GM10248 (cell line): ENCODE measurements around the gene TSPYL1.
"Not testable (repeated sequence)": the region's sequence is repeated elsewhere in the genome, so short reads cannot be mapped to it uniquely, and the experiment has no call there.

Experiments
- CTCF ChIA-PET: fragments of 300-600 bp; sonication (Branson Sonifier 250); formaldehyde crosslinking; extraction: SDS; loops from one replicate; lab custom pipeline; 2021; ENCODE audit warnings: antibody characterized with exemption; lab: Yijun Ruan, JAX
- POLR2A ChIA-PET: fragments of 350-650 bp; sonication (Branson Sonifier 250); formaldehyde crosslinking; extraction: SDS; loops from one replicate; lab custom pipeline; 2020; ENCODE audit warnings: antibody characterized with exemption; lab: Yijun Ruan, JAX
- DNase-seq: peaks from one replicate; pipeline ENCODE4 v3.0.0; 2012; ENCODE audit errors: extremely low spot score
- CTCF ChIP-seq: IDR thresholded peaks from 2 replicates; pipeline ENCODE4 v1.5.1; 2012; ENCODE audit warnings: mild to moderate bottlenecking, low read depth; ENCODE audit errors: extremely low read depth, missing control alignments, control extremely low read depth

Gene TSPYL1

GRCh38 chr6:116289876-116290275 lies 10.1 kb upstream of the TSPYL1 start:
- ChIA-PET POLR2A (no interaction called here), CTCF (interaction anchor here (1.3 to 5.1 kb wide), 7 partner anchors 10 to 271 kb away, joined by 3 to 62 read pairs (median 5); partner anchors contain the start of gene TSPYL1)
- DNase-seq: no peak
- no peak for TF ChIP-seq CTCF

GRCh38 chr6:116287689-116288282 lies 8.1 kb upstream of the TSPYL1 start:
- no peak for DNase-seq
- TF ChIP-seq CTCF: peak; percentile 87
- CTCF ChIA-PET: interaction anchor here (0.6 to 5.1 kb wide), 76 partner anchors 8 to 285 kb away, joined by 3 to 62 read pairs (median 5); partner anchors contain the start of genes CALHM4, RWDD1, TRAPPC3L and TSPYL1
- POLR2A ChIA-PET: no interaction called here

- ChIA-PET POLR2A (no interaction called here), CTCF (interaction anchor here (0.6 to 5.1 kb wide), 61 partner anchors 9 to 286 kb away, joined by 3 to 62 read pairs (median 7); partner anchors contain the start of genes CALHM4, RWDD1, TRAPPC3L and TSPYL4)
- TF ChIP-seq CTCF: no peak
- DNase-seq: no peak
These were observed 7.1 kb upstream of the TSPYL1 start for GRCh38 chr6:116286773-116287358.

GRCh38 chr6:116284984-116285383 lies 5.3 kb upstream of the TSPYL1 start:
- POLR2A ChIA-PET, DNase-seq, CTCF ChIA-PET: not testable (repeated sequence)

GRCh38 chr6:116283191-116283590 lies 3.5 kb upstream of the TSPYL1 start:
- ChIA-PET POLR2A (no interaction called here), CTCF (interaction anchor here (1.4 to 1.7 kb wide), 2 partner anchors 250 to 278 kb away, joined by 3 to 4 read pairs; no protein-coding TSS in a partner anchor)
- no peak for TF ChIP-seq CTCF
- DNase-seq: no peak

GRCh38 chr6:116282698-116283097 lies 3.0 kb upstream of the TSPYL1 start:
- POLR2A ChIA-PET: no interaction called here
- CTCF ChIA-PET: interaction anchor here (1.4 kb wide), 1 partner anchor 251 kb away, joined by 4 read pairs; no protein-coding TSS in a partner anchor

More at GRCh38 chr6:116282698-116283097, 3.0 kb upstream of the TSPYL1 start:
- no peak for DNase-seq
- TF ChIP-seq CTCF: no peak
